Liver (tissue), 9 donors: ENCODE data around the gene ADGRF3. TPM values are rescaled to one million over a fixed set of nuclear protein-coding genes. Genes with fewer than 3 reads are reported as not detected.

Source experiments
- DNase-seq: peaks from one replicate; pipeline ENCODE4 v3.0.0-alpha.2; 2017; ENCODE audit warnings: low spot score
- H3K27ac ChIP-seq, 2 donors: one replicate each; pipeline ENCODE4 v1.7.0; 2013; ENCODE audit warnings: inconsistent platforms in 2 of 2, low read length in 2 of 2, control low read depth in 1 of 2, low read depth in 1 of 2, mild to moderate bottlenecking in 1 of 2
- H3K27me3 ChIP-seq, 4 donors: one replicate each; pipeline versions ENCODE4 v1.6.1 to v1.7.0; 2013; ENCODE audit warnings: low read length in 3 of 4, inconsistent platforms in 1 of 4, mild to moderate bottlenecking in 1 of 4, moderate library complexity in 1 of 4; ENCODE audit not compliant: control insufficient read depth in 4 of 4, insufficient read depth in 4 of 4
- H3K36me3 ChIP-seq, 4 donors: one replicate each; pipeline versions ENCODE4 v1.6.1 to v1.7.0; 2013; ENCODE audit warnings: low read length in 3 of 4, mild to moderate bottlenecking in 3 of 4, low read depth in 1 of 4, moderate library complexity in 1 of 4; ENCODE audit not compliant: control insufficient read depth in 4 of 4, insufficient read depth in 3 of 4
- H3K4me1 ChIP-seq, 4 donors: one replicate each; pipeline versions ENCODE4 v1.6.1 to v1.7.0; 2013; ENCODE audit warnings: low read length in 3 of 4, mild to moderate bottlenecking in 3 of 4, moderate library complexity in 1 of 4; ENCODE audit not compliant: control insufficient read depth in 4 of 4, insufficient read depth in 4 of 4
- H3K4me3 ChIP-seq, 3 donors: one replicate each; pipeline versions ENCODE4 v1.6.1 to v1.7.0; 2013; ENCODE audit warnings: low read length in 3 of 3, control low read depth in 1 of 3, low read depth in 1 of 3, mild to moderate bottlenecking in 1 of 3
- H3K9ac ChIP-seq, 2 donors: one replicate each; pipeline ENCODE4 v1.7.0; 2013; ENCODE audit warnings: low read length in 2 of 2, mild to moderate bottlenecking in 2 of 2, moderate library complexity in 2 of 2, control low read depth in 1 of 2, low read depth in 1 of 2
- H3K9me3 ChIP-seq, 4 donors: one replicate each; pipeline versions ENCODE4 v1.6.1 to v1.7.0; 2013; ENCODE audit warnings: low read length in 3 of 4; ENCODE audit not compliant: control insufficient read depth in 4 of 4
- ATF3 ChIP-seq: IDR thresholded peaks from 2 replicates; pipeline ENCODE4 v1.6.1; 2016; ENCODE audit warnings: antibody characterized with exemption
- EGR1 ChIP-seq, 2 donors: IDR thresholded peaks; 2 replicates each; pipeline ENCODE4 v1.6.1; 2016 to 2018; ENCODE audit warnings: antibody characterized with exemption in 2 of 2, low read depth in 2 of 2
- FOXA1 ChIP-seq: IDR thresholded peaks from 2 replicates; pipeline ENCODE4 v1.6.1; 2016; ENCODE audit warnings: antibody characterized with exemption
- FOXA2 ChIP-seq: IDR thresholded peaks from 2 replicates; pipeline ENCODE4 v1.6.1; 2016; ENCODE audit warnings: antibody characterized with exemption
- GABPA ChIP-seq, 2 donors: IDR thresholded peaks in 1 of 2; conservative IDR thresholded peaks in 1 of 2; 2 replicates each; pipeline ENCODE4 v1.6.1; 2016; ENCODE audit warnings: antibody characterized with exemption in 2 of 2, mild to moderate bottlenecking in 1 of 2, moderate library complexity in 1 of 2
- HNF4A ChIP-seq, 2 donors: conservative IDR thresholded peaks; 2 replicates each; pipeline ENCODE4 v1.6.1; 2016; ENCODE audit warnings: antibody characterized with exemption in 2 of 2, mild to moderate bottlenecking in 2 of 2
- HNF4G ChIP-seq: IDR thresholded peaks from 2 replicates; pipeline ENCODE4 v1.6.1; 2016; ENCODE audit warnings: antibody characterized with exemption
- JUND ChIP-seq, 2 donors: IDR thresholded peaks; 2 replicates each; pipeline ENCODE4 v1.6.1; 2016; ENCODE audit warnings: antibody characterized with exemption in 2 of 2
- MAX ChIP-seq: IDR thresholded peaks from 2 replicates; pipeline ENCODE4 v1.6.1; 2016; ENCODE audit warnings: antibody characterized with exemption
- NR2F2 ChIP-seq: IDR thresholded peaks from 2 replicates; pipeline ENCODE4 v1.6.1; 2016; ENCODE audit warnings: antibody characterized with exemption
- RAD21 ChIP-seq, 2 donors: IDR thresholded peaks; 2 replicates each; pipeline ENCODE4 v1.6.1; 2016; ENCODE audit warnings: antibody characterized with exemption in 2 of 2, mild to moderate bottlenecking in 2 of 2
- RXRA ChIP-seq, 2 donors: IDR thresholded peaks; 2 replicates each; pipeline ENCODE4 v1.6.1; 2017 to 2018; ENCODE audit warnings: antibody characterized with exemption in 2 of 2, mild to moderate bottlenecking in 1 of 2
- SP1 ChIP-seq: IDR thresholded peaks from 2 replicates; pipeline ENCODE4 v1.6.1; 2018; ENCODE audit warnings: antibody characterized with exemption, mild to moderate bottlenecking
- TAF1 ChIP-seq: conservative IDR thresholded peaks from 2 replicates; pipeline ENCODE4 v1.6.1; 2016; ENCODE audit warnings: antibody characterized with exemption, mild to moderate bottlenecking
- YY1 ChIP-seq: IDR thresholded peaks from 2 replicates; pipeline ENCODE4 v1.6.1; 2016; ENCODE audit warnings: antibody characterized with exemption, mild to moderate bottlenecking
- ZBTB33 ChIP-seq: IDR thresholded peaks from 2 replicates; pipeline ENCODE4 v1.6.1; 2016; ENCODE audit warnings: antibody characterized with exemption
- WGBS: extraction: QIAGEN DNeasy Blood & Tissue Kit; methylation state at CpG from one replicate; pipeline ENCODE4 v1.1.7; 2013; 5-methylcytosine and 5-hydroxymethylcytosine counted together
- polyA plus RNA-seq, 2 donors: library from polyadenylated mRNA; stranded (reverse) in 1 of 2; unstranded in 1 of 2; fragments of 200-250 nt in 1 of 2; fragments of >200 nt in 1 of 2; fragmentation: Nextera tagmentation in 1 of 2; extraction: Ambion mirVana in 1 of 2; gene quantifications; one replicate each; pipeline versions ENCODE4 v1.2.1 to v1.2.3, GENCODE V29; 2013 to 2015
- total RNA-seq, 2 donors: library from RNA; depleted of rRNA; stranded (reverse); fragments of >200 nt; gene quantifications; one replicate each; pipeline ENCODE4 v1.2.3, GENCODE V29; 2014
- donor health status: healthy.
- donor health status: healthy.
- donor health status: healthy.
- donor health status: healthy.
- donor health status: healthy.

ADGRF3 gene
- total and polyA plus RNA-seq, 4 donors: 0.07 to 0.25 (median 0.10) TPM

GRCh38 chr2:26387189-26387588, 40.6 kb upstream of the ADGRF3 start:
- DNase-seq: no peak
- Histone ChIP-seq H3K36me3 (peaks cover 0 to 33% (median 23%) of the 10 kb centered on the region in 4 donors), H3K27ac (no peak overlapping the region), H3K27me3 (no peaks in the 10 kb centered on the region), H3K4me1 (no peaks in the 10 kb centered on the region), H3K4me3 (no peak overlapping the region), H3K9me3 (no peaks in the 10 kb centered on the region), H3K9ac (no peak overlapping the region)
- WGBS: 98% methylated on average over 4 of the region's 4 CpGs
- TF ChIP-seq FOXA1: no peak
- no peak for TF ChIP-seq HNF4A (conservative IDR thresholded peaks at IDR 0.05)
- TF ChIP-seq ZBTB33: no peak
- no peak for TF ChIP-seq YY1
- no peak for TF ChIP-seq TAF1
- no peak for TF ChIP-seq NR2F2
- no peak for TF ChIP-seq GABPA (IDR thresholded peaks at IDR 0.05 in 1 of 2, conservative IDR thresholded peaks at IDR 0.05 in 1 of 2)
- TF ChIP-seq RAD21 (IDR thresholded peaks at IDR 0.05): no peak
- TF ChIP-seq HNF4G: no peak
- TF ChIP-seq EGR1 (IDR thresholded peaks at IDR 0.05; ENCODE audit: low read depth in 2 of 2): no peak
- TF ChIP-seq RXRA (IDR thresholded peaks at IDR 0.05): no peak
- TF ChIP-seq SP1: no peak

- TF ChIP-seq HNF4A (conservative IDR thresholded peaks at IDR 0.05): no peak
- no peak for TF ChIP-seq ZBTB33
- TF ChIP-seq EGR1 (IDR thresholded peaks at IDR 0.05; ENCODE audit: low read depth in 2 of 2): no peak
- TF ChIP-seq JUND (IDR thresholded peaks at IDR 0.05): no peak
- TF ChIP-seq NR2F2: no peak
- no peak for TF ChIP-seq RAD21 (IDR thresholded peaks at IDR 0.05)
- TF ChIP-seq RXRA (IDR thresholded peaks at IDR 0.05): no peak
- no peak for TF ChIP-seq GABPA (IDR thresholded peaks at IDR 0.05 in 1 of 2, conservative IDR thresholded peaks at IDR 0.05 in 1 of 2)
- no peak for TF ChIP-seq MAX
- no peak for TF ChIP-seq HNF4G
- no peak overlapping the region for H3K4me3 ChIP-seq
- H3K4me1 ChIP-seq: no peaks in the 10 kb centered on the region
- no peak overlapping the region for H3K27ac ChIP-seq
- no peaks in the 10 kb centered on the region for H3K9me3 ChIP-seq
- DNase-seq: no peak
- no peaks in the 10 kb centered on the region for H3K27me3 ChIP-seq
- H3K36me3 ChIP-seq: peaks cover 0 to 31% (median 21%) of the 10 kb centered on the region in 4 donors
- H3K9ac ChIP-seq: no peak overlapping the region
Measured at GRCh38 chr2:26384597-26384996, 38.0 kb upstream of the ADGRF3 start.

- TF ChIP-seq HNF4A (conservative IDR thresholded peaks at IDR 0.05) (no peak), GABPA (IDR thresholded peaks at IDR 0.05 in 1 of 2, conservative IDR thresholded peaks at IDR 0.05 in 1 of 2) (no peak), HNF4G (no peak), MAX (no peak), JUND (IDR thresholded peaks at IDR 0.05) (no peak), FOXA2 (no peak), ATF3 (no peak), TAF1 (no peak)
- 96% methylated on average over 9 of the region's 9 CpGs for WGBS
- Histone ChIP-seq H3K9ac (no peak overlapping the region), H3K36me3 (peaks cover 0 to 30% (median 17%) of the 10 kb centered on the region in 4 donors), H3K9me3 (no peaks in the 10 kb centered on the region), H3K4me1 (no peaks in the 10 kb centered on the region), H3K27me3 (no peaks in the 10 kb centered on the region), H3K27ac (no peak overlapping the region), H3K4me3 (no peak overlapping the region)
- DNase-seq: no peak
Measured at GRCh38 chr2:26384183-26384582, 37.6 kb upstream of the ADGRF3 start.
